ENCODE results near the gene STAB1.

STAB1 gene

DNA sequence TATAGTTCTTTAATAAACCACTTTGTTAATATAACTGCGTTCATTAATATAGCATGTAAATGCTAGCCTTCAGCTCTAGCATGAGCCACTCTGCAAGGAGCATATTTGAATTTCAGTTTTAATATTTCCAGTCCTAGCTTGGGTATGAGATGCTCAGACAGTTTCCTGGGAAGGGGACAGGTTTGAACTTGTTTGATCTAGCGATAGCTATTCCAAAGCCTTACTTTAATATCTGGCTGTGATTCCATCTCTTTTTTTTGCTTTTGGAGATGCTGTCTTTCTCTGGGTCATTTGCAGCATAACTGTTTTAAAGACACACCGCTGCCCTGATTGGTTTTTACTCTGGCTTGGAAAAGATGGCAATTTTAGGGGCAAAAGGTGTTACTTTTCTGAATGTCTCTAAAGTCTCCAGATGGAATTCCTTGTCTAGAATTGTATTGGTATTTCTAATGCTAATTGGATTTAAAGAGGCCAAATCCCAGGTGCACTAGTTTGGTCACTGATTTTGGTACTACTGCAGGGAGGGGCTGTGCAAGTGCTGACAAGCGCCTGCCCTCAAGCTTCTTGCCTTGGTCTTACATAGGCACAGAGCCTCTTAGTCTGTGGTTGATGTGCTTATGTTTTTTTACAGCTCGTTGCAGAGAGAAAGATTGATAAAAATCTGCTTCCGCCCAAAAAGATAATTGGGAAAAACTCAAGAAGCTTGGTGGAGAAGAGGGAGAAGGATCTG is 36.9 kb upstream of the STAB1 start:
- DNase-seq (ENCODE audit: low spot score), result no peak

DNA sequence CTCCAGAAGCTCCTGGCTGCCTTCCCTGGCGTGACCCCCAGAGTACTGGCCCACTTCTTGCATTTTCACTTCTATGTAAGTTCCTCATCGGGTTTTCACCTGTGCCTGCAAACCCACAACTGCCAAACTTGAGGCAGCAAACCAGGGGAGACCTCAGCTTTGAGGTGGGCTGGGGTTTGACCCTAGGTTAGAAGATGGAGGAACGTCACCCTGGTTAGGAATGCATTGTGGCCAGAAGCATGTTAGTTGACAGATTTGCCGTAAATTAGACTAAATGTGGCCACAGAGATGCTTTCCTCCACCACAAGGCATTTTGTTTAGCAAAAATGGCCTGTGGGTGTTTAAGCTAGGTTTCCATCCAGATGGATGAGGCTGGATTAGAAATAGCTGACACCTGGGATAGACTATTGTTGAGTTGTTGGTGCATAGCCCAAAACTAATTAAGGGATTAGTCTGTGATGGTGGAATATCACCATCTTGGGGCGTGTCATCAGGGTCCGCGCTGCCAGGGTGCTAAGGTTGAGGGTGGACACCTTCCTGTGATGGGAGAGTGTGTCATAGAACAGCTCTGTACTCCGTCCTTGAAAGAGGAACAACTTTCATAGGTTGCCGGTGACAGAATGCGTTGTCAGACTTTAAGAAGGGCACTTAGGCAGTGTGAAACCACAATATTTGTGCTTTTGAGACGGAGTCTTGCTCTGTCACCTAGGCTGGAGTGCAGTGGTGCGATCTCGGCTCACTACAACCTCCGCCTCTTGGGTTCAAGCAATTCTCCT is 36.2 kb upstream of the STAB1 start:
- DNase-seq (ENCODE audit: low spot score), result no peak

DNA sequence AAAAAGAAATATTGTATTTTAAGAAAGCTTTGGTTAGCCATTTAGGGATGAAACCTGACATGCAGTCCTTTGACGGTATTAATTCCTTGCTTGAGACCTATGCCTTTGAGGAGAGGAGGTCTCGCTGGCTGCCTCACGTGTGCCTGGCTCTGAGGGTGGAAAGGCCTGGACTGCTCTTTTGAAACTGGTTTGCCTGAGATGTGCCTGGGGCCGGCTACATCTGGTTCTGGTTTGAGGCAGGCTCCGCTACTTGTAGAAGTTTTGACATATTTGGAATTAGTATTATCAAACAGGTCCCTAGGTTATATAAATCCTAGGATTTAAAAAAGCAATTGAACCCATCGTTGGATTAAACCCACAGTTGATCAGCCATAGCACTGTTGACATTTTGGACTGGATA is 33.3 kb upstream of the STAB1 start:
- DNase-seq (ENCODE audit: low spot score), result no peak

- no peak for DNase-seq (ENCODE audit: low spot score)
Observed at GRCh38 chr3:52463416-52463815, 31.7 kb upstream of the STAB1 start.

GRCh38 chr3:52468336-52468735 is 26.8 kb upstream of the STAB1 start:
- no peak for DNase-seq (ENCODE audit: low spot score)

DNA sequence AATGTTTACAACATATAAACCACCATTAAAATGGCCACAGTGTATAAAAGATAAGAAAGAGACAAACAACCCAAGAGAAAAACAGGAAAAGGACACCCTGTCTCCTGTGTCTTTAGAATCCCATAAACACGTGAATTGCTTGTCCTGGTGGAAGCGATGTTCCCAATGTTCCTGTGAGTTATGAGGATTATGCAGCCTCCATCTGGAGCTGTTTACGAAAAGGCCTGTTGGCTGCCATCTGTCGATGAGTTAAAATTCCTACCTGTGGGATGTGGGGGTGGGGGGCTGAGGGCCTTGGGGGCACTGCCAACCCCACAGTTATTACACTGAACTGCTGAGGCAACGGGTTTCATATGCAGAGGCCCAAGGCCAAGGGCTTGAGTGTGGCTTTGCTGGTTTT is 26.1 kb upstream of the STAB1 start:
- no peak for DNase-seq (ENCODE audit: low spot score)

DNA sequence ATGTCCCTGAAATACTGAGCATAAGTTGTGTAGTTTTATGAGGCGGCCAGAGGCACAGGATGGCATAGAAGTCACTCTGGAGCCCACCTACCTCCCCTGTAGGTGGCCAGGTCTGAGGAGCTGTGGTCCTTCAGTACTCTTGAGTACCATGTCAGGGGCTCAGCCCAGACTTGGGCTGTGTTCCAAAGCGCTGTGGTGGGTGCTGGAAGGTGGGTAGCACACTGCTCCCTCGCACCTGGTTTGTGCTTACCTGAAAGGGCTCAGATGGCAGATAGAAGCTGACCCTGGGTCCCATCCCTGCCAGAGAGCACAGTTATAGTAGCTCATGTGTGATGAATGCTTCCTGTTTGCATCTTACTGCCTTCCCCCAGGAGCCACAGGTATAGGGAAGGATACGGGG is 24.2 kb upstream of the STAB1 start:
- DNase-seq (ENCODE audit: low spot score), result no peak

GRCh38 chr3:52471371-52472238 is 23.5 kb upstream of the STAB1 start:
- DNase-seq (ENCODE audit: low spot score), result peak; percentile 59

- no peak for DNase-seq (ENCODE audit: low spot score)
Observed at GRCh38 chr3:52472239-52473000, 22.7 kb upstream of the STAB1 start.

- DNase-seq (ENCODE audit: low spot score), result no peak
Observed at GRCh38 chr3:52473026-52473425, 22.1 kb upstream of the STAB1 start.

DNA sequence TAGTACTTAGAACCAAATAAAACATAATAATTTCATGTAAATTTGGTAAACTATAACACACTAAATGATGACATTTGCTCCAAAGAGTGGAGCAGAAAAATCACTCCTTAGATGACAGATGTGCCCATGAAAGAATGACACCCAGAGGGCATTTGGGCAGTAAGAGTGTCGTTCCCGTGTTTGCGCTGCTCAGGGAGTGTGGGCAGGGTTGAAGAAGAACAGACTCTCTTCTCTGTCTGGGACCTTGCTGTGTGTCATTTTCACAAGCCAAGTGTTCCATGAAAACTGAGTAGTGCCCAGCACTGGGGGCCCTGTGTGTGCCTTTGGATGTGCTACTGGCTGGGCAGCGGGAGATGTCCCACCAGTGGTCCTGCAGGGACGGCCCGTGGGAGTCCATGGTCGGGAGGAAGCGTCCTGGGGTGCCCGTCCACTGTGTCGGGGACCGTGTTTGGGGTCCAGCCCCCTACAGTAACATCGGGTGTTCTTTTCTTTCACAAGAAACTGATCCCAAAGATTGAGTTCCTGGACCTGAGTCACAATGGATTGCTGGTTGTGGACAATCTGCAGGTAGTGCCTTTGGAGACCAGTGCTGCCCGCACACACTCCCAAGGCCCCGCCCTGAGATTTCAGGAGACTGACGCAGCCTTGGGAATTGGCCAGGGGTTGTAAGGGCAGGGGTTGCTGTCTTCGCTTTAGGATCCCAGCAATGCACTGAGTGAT is 17.9 kb upstream of the STAB1 start:
- DNase-seq (ENCODE audit: low spot score), result no peak

GRCh38 chr3:52477796-52478095 is 17.4 kb upstream of the STAB1 start:
- DNase-seq (ENCODE audit: low spot score), result no peak

- DNase-seq (ENCODE audit: low spot score), result no peak
Observed at GRCh38 chr3:52479037-52479876, 15.9 kb upstream of the STAB1 start.

- DNase-seq (ENCODE audit: low spot score), result no peak
Observed at GRCh38 chr3:52479877-52480575, 15.1 kb upstream of the STAB1 start.

GRCh38 chr3:52480768-52481715 is 14.1 kb upstream of the STAB1 start:
- DNase-seq (ENCODE audit: low spot score), result no peak

DNA sequence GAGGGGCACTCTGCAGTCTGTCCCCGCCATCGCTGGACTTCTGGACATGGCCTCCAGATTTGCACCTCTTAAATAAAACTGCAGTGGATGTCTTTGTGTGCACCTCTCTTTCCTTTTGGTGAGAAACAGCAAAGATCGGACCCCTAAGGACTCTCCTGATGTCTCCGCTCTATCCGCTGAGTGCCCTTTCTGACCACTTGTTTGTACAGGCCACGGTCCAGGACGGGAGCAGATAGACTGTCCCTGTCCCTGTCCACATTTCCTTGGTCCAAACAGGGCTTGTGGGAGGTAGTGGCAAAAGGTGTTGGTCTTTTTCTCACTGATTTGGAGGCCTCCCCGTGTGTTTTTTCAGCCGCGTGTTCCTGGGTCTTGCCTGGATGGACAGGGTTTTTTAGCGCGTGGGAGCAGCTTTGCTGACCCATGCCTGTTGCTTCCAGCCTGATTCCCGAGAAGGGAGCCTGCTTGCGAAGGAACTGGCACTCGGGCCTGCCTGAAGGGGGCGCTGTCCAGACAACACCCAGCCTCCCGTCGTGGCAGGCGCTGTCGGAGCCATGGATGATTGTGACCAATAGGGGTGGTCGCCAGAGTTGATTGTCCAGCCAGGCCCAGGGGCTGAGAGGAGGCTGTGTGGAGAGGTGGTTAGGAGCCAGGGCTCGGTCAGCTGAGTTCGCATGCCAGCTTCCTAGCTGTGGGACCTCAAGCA is 13.2 kb upstream of the STAB1 start:
- DNase-seq (ENCODE audit: low spot score), result no peak

GRCh38 chr3:52483081-52483480 is 12.1 kb upstream of the STAB1 start:
- DNase-seq (ENCODE audit: low spot score), result no peak
